NCI-H226 (cell line): Measurements from ENCODE around the gene MBD3L2.
"Not testable (repeated sequence)": the region's sequence is repeated elsewhere in the genome, so short reads cannot be mapped to it uniquely, and the experiment has no call there.

Source experiments
- DNase-seq: peaks from one replicate; pipeline ENCODE4 v3.0.0-alpha.2; 2015

MBD3L2 gene

DNA sequence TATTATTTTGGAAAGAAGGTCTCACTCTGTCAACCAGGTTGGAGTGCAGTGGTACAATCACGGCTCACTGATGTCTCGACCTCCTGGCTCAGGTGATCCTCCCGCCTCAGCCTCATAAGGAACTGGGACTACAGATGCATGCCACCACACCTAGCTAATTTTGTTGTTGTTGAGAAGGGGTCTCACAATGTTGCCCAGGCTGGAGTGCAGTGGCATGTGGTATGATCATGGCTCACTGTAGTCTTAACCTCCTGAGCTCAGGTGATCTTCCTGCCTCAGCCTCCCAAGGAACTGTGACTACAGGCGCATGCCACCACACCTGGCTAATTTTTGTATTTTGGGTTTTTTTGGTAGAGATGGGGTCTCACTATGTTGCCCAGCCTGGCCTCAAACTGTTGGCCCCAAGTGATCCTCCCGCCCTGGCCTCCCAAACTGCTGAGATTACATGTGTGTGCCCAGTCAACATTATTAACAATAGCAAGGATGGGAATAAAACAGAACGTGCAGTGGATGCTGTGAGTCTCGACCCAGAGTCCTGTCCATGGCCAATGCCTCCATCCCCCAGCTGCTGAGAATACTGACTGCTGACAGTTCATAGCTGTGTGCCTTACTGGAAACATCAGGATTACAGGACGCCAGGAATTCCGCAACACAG lies 14.8 kb downstream of the MBD3L2 start:
- DNase-seq, result no peak

DNA sequence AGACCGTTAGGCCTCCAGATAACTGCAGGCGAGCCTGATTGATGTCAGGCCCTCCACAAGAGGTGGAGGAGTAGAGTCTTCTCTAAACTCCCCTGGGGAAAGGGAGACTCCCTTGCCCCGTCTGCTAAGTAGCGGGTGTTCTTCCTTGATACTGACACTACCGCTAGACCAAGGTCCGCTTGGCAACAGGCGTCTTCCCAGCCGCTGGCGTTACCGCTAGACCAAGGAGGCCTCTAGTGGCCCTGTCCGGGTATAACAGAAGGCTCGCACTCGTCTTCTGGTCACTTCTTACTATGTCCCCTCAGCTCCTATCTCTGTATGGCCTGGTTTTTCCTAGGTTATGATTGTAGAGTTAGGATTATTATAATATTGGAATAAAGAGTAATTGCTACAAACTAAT lies 18.0 kb downstream of the MBD3L2 start:
- not testable (repeated sequence) for DNase-seq

DNA sequence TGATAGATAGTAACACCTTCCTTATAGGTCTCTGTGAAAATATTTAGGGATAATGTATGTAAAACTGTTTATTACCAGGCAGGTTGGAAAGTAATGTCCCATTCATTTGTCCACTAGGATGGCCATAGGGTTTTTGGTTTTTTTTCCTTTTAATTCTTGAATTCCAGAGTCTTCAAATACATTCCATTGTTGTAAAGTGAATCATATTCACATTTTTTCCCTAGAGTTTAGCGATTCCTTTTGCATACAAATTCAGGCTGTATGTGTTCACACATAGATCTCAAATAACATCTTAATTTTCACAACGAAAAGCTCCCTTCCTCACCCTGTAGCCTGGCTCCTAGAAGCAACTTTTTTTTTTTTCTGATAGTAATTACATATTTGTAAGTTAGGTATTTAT lies 18.6 kb downstream of the MBD3L2 start:
- peak; percentile 16 for DNase-seq

- no peak for DNase-seq
Measured at GRCh38 chr19:7068599-7068998, 19.5 kb downstream of the MBD3L2 start.

DNA sequence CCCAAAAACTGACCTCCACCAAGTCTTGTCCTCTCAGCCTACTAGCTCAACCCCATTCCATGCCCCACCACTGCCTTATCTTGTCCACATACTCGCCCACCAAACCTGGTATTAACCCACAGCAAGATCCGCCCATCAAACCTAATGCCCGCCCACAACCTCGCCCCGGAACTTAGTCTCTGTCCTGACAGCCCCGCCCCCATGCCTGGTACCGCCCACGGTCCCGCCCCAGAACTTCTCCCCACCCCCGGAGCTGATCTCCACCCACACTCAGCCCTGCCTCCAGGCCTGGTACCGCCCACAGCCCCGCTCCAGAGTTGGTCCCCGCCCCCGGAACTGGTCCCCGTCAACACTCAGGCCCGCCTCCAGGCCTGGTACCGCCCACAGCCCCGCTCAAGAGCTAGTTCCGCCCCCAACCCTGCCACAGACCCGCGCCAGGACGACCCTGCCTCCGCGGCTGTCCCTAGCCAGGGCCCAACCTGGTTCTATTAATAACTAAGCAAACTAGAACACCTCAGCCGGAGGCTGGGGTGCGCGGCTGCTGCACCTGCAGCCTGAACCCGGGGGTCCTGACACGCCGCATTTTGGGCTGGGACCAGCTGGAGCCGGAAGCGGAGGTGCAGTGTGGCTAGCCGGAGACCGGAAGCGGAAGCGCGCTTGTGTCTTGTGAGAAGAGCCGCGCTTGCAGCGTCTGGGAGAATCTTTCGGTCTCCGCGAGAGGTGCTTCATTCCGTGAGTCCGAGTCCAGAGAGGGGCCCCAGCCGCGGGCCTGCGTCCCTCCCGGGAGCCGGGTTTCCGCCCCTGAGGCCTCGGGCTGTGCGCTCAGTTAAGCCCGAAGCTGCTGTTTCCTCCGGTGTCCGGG lies 20.2 kb downstream of the MBD3L2 start, which contains the start of gene ZNF557:
Gene ZNF557 (plus strand): TSS at position 662 of the 862 bp plus-strand sequence. CDS start 5,372 bp downstream, outside the sequence.
- DNase-seq, result peak; percentile 88

DNA sequence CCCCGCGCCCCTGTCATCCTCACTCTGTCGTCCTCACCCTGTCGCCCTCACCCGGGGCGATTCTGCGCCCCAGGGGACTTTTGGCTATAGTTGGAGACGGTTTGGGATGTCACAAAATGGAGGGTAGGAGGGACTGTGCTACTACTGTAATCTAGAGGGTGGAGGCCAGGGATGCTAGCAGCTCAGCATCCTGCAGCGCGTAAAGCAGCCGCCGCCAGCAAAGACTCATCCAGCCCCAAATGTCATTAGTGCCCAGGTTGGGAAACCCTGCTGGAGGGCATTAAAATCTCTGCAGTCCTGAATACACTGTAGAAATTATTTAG lies 20.7 kb downstream of the MBD3L2 start:
- no peak for DNase-seq

DNA sequence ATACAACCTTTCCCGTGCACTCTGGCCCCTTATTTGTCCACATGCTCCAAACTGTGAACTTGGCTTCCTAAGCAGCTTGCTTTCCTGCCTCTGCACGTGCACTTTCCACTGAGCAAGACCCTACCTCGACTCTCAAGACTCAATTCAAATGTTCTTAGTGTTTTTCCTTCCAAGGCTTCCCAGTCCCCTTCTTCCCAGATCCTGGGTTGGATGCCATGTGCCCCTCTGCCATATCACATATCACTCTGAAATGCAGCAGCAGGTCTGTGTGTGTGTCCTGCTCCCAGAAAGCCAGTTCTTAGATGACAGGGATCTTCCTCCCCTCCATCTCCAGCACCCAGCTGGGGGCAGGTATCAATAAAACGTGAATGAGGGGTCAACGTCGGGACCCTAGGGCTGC lies 23.4 kb downstream of the MBD3L2 start:
- DNase-seq, result no peak

- no peak for DNase-seq
Measured at GRCh38 chr19:7074705-7075282, 25.7 kb downstream of the MBD3L2 start.

GRCh38 chr19:7076151-7076550 lies 27.0 kb downstream of the MBD3L2 start:
- DNase-seq, result no peak

- DNase-seq, result no peak
Measured at GRCh38 chr19:7078008-7078407, 28.9 kb downstream of the MBD3L2 start.

DNA sequence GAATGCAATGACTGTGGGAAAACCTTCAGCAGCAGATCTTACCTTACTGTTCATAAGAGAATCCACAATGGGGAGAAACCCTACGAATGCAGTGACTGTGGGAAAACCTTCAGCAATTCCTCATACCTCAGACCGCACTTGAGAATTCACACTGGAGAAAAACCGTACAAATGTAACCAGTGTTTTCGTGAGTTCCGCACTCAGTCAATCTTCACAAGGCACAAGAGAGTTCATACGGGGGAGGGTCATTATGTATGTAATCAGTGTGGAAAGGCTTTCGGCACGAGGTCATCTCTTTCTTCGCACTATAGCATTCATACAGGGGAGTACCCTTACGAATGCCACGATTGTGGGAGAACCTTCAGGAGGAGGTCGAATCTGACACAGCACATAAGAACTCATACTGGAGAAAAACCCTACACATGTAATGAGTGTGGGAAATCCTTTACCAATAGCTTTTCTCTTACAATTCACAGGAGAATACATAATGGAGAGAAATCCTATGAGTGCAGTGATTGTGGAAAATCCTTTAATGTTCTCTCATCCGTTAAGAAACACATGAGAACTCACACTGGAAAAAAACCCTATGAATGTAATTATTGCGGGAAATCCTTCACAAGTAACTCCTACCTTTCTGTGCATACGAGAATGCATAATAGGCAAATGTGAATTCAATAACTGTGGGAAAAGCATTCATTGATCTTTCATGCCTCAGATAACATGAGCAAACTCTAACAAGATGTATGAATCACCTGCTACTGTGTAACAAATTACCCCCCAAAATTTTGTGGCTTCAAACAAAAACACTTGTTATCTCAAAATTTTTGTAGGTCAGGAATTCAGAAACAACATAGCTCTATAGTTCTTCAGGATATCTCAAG lies 34.2 kb downstream of the MBD3L2 start:
- DNase-seq, result no peak

- DNase-seq, result no peak
Measured at GRCh38 chr19:7088999-7089398, 39.9 kb downstream of the MBD3L2 start.

DNA sequence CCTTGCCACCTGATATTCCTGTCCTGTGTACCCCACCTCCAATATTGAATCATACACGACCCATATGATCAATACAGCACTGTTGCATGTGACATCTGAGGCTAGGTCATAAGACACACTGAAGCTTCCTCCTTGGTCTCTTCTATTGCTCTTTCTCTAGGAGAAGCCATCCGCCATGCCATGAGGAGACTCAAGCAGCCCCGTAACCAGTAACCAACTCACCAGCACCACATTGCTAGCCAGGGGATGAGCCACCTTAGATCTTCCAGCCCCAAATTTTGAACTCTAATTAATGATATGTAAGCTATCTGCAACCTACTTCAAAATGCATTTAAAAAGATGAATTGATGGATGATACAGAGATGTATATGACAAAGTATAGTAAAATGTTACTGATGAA lies 49.0 kb downstream of the MBD3L2 start:
- no peak for DNase-seq

- DNase-seq, result peak; percentile 76
Measured at GRCh38 chr19:7098701-7099596, 49.8 kb downstream of the MBD3L2 start.

DNA sequence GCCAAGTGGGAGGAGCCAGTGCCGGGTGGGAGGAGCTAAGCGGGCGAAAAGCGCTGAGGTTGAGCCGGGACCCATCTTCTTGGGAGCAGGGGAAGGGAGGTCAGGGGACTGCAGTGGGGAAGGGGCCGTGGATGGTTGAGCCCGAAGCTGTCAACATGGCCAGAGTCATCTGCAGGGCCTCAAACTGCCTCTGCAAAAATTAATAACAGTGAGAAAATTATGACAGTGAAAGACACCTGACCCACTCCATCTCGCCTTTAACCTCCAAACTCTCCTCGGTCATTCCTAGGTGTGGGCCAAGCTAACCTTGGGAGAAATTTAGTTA lies 50.4 kb downstream of the MBD3L2 start:
- no peak for DNase-seq
